ENCODE measurements around the gene CDHR5.

The CDHR5 gene

DNA sequence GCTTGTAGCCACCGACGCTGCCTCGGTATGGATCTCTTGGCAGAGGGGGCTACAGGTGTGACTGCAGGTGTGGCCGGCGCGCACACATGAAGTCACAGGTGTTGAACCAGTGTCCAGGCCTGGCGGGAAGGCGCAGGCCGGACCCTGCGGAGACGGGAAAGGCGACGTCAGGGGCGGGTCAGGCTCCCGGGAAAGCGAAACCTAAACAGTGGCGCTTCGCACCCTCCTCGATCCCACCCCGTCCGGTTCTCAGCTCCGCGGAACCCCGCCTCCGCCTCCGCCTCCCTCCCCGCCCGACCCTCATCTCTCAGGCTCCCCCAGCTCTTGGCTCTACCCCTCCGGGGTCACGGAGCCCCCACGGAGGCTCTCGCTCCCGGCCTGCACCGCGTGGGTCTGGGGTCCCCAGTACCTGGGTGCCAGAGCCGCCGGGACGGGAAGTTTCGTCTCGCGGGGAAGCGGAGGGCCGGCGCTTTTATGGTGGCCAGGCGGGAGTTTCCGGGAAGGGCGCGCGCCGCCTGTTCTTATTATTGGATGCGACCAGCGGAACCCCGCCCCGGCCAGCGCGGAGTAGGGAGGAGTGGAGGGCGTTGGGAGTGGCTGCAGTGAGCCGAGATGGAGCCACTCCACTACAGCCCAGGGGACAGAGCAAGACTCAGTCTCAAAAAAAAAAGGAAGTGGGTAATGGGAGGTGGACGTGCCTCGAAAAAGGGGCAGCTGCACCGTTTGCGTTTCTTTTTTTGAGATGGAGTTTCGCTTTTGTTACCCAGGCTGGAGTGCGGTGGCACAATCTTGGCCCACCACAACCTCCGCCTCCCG, 9.0 kb downstream of the CDHR5 start, which contains the start of gene IRF7:
IRF7 (minus strand) TSS at position 447 of the 816 bp plus-strand sequence. CDS start 586 bp downstream, outside the sequence.
- no peaks in the 10 kb centered on the region for H3K27me3 ChIP-seq (ENCODE audit: control insufficient read depth, insufficient read depth, low read length, poor library complexity, severe bottlenecking)
- H3K4me1 ChIP-seq (ENCODE audit: control insufficient read depth, insufficient read depth, low read length), result peaks cover 7% of the 10 kb centered on the region
- H3K27ac ChIP-seq (ENCODE audit: insufficient read depth, low read depth, low read length, poor library complexity, severe bottlenecking), result peak within 1 kb of the TSS; percentile 83
- no peaks in the 10 kb centered on the region for H3K36me3 ChIP-seq (ENCODE audit: control insufficient read depth, insufficient read depth, low read length)
- H3K4me3 ChIP-seq (ENCODE audit: insufficient read depth, low read depth, low read length), result peak within 1 kb of the TSS; percentile 67
- H3K9me3 ChIP-seq (ENCODE audit: control insufficient read depth, low read length), result no peaks in the 10 kb centered on the region
- WGBS, 2 experiments, result 12% methylated on average over 66 of the region's 66 CpGs

DNA sequence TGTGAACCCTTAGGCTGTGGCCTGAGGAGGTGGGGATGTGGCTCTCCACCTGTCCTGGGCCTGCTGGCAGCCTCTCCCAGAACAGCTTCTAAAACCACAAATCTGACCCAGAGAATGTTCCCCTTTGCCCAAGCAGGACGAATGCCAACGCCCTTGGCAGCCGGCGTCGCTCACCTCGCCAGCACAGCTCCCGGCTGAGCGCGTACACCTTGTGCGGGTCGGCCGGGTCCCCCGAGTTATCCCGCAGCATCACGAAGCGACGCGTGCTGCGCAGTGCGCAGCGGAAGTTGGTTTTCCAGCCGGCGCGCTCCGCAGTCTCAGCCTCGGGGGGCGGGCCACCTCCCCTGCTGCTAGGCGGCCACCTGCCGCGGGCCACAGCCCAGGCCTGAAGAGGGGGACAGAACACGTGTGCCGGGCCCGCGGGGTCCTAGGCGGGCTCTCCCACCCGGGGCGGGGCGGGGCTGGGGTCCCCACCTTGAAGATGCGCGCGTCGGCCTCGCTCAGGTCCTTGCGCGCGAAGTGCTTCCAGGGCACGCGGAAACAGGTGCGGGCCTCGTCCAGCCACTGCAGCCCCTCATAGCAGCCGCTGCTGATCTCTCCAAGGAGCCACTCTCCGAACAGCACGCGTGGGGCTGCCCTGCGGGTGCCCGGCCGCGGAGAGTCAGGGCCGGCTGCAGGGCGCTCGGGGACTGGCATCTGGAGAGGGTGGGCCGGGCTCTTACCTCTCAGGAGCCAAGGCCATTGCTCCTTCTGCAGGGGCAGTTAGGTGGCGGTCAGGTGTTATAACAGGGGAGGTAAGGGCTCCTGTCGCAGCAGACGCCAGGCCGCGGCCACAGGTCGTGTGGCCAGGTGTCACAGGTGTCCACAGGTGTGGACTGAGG, 9.9 kb downstream of the CDHR5 start:
- Histone ChIP-seq H3K9me3 (ENCODE audit: control insufficient read depth, low read length) (no peaks in the 10 kb centered on the region), H3K27ac (ENCODE audit: insufficient read depth, low read depth, low read length, poor library complexity, severe bottlenecking) (peak overlapping the region; percentile 83), H3K27me3 (ENCODE audit: control insufficient read depth, insufficient read depth, low read length, poor library complexity, severe bottlenecking) (no peaks in the 10 kb centered on the region), H3K4me1 (ENCODE audit: control insufficient read depth, insufficient read depth, low read length) (peaks cover 7% of the 10 kb centered on the region), H3K36me3 (ENCODE audit: control insufficient read depth, insufficient read depth, low read length) (peaks cover 3% of the 10 kb centered on the region), H3K4me3 (ENCODE audit: insufficient read depth, low read depth, low read length) (peak overlapping the region; percentile 67)
- WGBS, 2 experiments, result 89 to 90% methylated on average over 68 of the region's 68 CpGs

DNA sequence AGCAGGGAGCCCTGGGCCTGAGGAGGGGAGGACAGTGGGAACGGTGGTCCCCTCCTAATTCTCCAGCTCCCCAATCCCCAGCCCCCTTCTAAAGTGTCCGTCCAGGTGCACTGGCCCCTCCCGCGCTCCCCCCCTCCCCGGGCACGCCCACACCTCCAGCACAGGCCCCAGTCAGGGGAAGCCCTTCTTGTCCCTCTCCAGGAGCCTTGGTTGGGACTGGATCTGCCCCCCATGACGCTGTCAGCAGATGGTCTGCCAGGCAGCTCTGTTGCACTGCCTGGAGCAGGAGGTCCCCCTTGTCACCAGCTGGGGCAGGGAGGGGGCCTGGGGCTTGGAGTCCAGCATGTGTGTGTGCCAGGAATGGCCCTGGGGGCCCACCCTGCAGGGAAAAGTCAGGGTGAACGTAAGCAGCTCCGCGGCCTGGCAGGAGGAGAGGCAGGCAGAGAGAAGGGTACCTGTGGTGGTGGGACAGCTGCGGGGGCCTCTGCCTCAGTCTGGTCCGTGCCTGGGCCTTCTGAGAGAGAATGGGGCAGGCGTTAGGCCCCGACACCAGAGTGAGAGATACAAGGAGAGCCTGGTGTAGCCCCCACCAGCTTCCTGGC, 10.6 kb downstream of the CDHR5 start:
- Histone ChIP-seq H3K27me3 (ENCODE audit: control insufficient read depth, insufficient read depth, low read length, poor library complexity, severe bottlenecking) (no peaks in the 10 kb centered on the region), H3K36me3 (ENCODE audit: control insufficient read depth, insufficient read depth, low read length) (peaks cover 10% of the 10 kb centered on the region), H3K9me3 (ENCODE audit: control insufficient read depth, low read length) (no peaks in the 10 kb centered on the region), H3K27ac (ENCODE audit: insufficient read depth, low read depth, low read length, poor library complexity, severe bottlenecking) (no peak overlapping the region), H3K4me3 (ENCODE audit: insufficient read depth, low read depth, low read length) (no peak overlapping the region), H3K4me1 (ENCODE audit: control insufficient read depth, insufficient read depth, low read length) (peaks cover 7% of the 10 kb centered on the region)
- 83 to 89% methylated on average over 14 of the region's 14 CpGs for WGBS, 2 experiments

DNA sequence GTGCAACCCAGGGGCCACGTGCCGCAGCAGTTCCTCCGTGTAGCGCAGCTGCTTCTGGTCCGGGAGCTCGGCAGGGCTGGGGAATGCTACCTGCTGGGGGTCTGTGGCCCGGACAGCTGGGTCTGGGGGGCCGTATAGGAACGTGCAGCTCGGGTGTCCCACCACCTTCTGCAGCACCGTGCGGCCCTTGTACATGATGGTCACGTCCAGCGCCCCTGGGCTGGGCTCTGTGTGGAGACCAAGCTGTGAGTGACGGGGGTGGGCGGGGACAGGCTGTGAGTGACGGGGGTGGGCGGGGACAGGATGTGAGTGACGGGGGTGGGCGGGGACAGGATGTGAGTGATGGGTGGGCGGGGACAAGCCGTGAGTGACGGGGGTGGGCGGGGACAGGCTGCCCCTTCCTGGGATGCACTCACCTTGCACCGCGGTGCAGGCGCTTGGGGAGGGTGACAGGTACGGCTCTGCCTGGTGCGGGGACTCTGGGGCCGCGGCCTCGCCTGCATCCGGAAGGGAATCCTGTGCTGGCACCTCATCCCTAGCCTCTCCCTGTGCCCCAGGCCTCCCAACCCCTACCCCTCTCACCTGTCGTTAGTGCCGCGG, 11.3 kb downstream of the CDHR5 start:
- Histone ChIP-seq H3K4me3 (ENCODE audit: insufficient read depth, low read depth, low read length) (no peak overlapping the region), H3K9me3 (ENCODE audit: control insufficient read depth, low read length) (no peaks in the 10 kb centered on the region), H3K27ac (ENCODE audit: insufficient read depth, low read depth, low read length, poor library complexity, severe bottlenecking) (no peak overlapping the region), H3K36me3 (ENCODE audit: control insufficient read depth, insufficient read depth, low read length) (peaks cover 16% of the 10 kb centered on the region), H3K27me3 (ENCODE audit: control insufficient read depth, insufficient read depth, low read length, poor library complexity, severe bottlenecking) (no peaks in the 10 kb centered on the region), H3K4me1 (ENCODE audit: control insufficient read depth, insufficient read depth, low read length) (peaks cover 7% of the 10 kb centered on the region)
- 39 to 42% methylated on average over 32 to 36 of the region's 36 CpGs for WGBS, 2 experiments

DNA sequence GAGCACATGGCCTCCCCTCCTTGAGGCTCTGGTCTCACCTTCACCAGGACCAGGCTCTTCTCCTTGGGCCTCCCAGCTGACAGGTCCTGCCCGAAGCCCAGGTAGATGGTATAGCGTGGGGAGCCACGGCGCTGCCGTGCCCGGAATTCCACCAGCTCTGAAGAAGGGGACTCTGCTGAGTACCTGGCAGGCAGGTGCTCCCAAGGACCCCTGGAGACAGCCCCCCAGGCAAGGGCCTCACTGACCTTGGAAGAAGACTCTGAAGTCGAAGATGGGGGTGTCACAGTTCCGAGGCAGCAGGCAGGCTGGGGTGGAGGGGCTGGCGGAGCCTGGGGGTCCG, 11.8 kb downstream of the CDHR5 start:
- H3K27me3 ChIP-seq (ENCODE audit: control insufficient read depth, insufficient read depth, low read length, poor library complexity, severe bottlenecking), result no peaks in the 10 kb centered on the region
- no peak overlapping the region for H3K27ac ChIP-seq (ENCODE audit: insufficient read depth, low read depth, low read length, poor library complexity, severe bottlenecking)
- no peak overlapping the region for H3K4me3 ChIP-seq (ENCODE audit: insufficient read depth, low read depth, low read length)
- H3K4me1 ChIP-seq (ENCODE audit: control insufficient read depth, insufficient read depth, low read length), result peaks cover 7% of the 10 kb centered on the region
- 94 to 95% methylated on average over 10 of the region's 10 CpGs for WGBS, 2 experiments
- H3K9me3 ChIP-seq (ENCODE audit: control insufficient read depth, low read length), result no peaks in the 10 kb centered on the region
- H3K36me3 ChIP-seq (ENCODE audit: control insufficient read depth, insufficient read depth, low read length), result peaks cover 20% of the 10 kb centered on the region

DNA sequence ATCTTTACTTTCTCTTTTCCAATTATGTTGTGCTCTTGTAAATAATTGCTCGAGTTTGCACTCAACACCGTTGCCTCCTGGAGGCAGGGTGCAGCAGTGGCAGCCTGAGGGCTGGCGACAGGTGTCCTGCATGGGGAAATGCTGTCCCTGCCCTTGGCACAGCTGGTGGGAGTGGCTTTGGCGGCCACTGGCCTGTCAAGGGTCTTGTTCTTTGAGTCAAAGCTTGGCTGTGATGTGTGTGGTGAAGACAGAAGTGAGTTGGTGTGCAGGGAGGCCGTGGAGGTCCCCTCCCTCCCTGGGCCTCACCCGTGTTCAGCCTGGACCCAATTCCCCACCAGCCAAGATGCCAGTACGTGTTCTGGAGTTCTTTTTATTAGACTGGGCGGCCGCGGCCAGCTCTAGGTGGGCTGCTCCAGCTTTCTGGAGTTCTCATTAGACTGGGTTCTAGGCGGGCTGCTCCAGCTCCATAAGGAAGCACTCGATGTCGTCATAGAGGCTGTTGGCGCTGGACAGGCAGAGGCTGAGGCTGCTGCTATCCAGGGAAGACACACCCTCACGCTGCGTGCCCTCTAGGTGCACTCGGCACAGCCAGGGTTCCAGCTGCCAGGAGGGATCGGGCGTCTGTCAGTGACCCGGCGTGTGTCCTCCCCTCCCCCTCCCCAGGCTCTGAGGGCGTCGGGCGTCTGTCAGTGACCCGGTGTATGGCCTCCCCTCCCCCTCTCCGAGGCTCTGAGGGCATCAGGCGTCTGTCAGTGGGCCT, 12.4 kb downstream of the CDHR5 start:
- H3K27ac ChIP-seq (ENCODE audit: insufficient read depth, low read depth, low read length, poor library complexity, severe bottlenecking), result no peak overlapping the region
- WGBS, 2 experiments, result 88 to 89% methylated on average over 27 of the region's 27 CpGs
- H3K27me3 ChIP-seq (ENCODE audit: control insufficient read depth, insufficient read depth, low read length, poor library complexity, severe bottlenecking), result no peaks in the 10 kb centered on the region
- H3K4me1 ChIP-seq (ENCODE audit: control insufficient read depth, insufficient read depth, low read length), result peaks cover 7% of the 10 kb centered on the region
- no peak overlapping the region for H3K4me3 ChIP-seq (ENCODE audit: insufficient read depth, low read depth, low read length)
- no peaks in the 10 kb centered on the region for H3K9me3 ChIP-seq (ENCODE audit: control insufficient read depth, low read length)
- peaks cover 25% of the 10 kb centered on the region for H3K36me3 ChIP-seq (ENCODE audit: control insufficient read depth, insufficient read depth, low read length)

DNA sequence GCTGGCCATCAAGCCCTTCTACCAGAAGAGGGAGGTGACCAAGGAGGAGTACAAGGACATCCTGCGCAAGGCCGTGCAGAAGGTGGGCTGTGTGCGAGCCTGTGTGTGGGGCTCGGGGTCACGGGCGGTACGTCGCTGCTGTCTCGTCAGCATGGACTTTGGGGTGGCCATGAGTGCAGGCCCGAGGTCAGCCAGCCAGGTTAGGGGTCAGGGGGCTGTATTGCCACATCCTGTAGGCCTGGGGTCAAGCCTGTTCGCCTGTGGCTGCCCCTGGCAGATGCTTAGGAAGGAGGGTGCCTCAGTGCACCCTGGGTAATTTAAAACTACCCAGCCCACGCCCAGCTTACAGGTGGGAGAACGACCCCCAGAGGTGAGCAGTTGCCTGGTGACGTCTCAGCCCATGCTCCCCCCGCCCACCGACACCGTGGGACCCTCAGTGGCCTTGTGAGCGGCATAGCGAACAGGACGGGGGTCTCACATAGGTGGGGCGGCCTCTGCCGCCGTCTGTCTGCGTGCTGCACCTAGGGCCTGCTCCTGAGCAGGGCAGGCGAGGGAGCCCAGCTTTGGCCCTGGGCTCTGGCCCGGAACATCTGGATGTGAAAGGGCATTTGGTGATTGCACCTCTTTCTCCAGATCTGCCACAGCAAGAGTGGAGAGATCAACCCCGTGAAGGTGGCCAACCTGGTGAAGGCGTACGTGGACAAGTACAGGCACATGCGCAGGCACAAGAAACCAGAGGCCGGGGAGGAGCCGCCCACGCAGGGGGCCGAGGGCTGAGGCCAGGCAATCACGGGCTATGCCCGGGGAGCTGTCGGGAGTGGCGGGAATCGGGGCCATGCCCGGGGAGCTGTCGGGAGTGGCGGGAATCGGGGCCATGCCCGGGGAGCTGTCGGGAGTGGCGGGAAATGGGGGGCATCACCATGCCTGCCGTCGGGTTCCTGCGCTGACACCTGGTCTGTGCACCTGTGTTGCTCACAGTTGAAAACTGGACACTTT, 13.5 kb downstream of the CDHR5 start:
- Histone ChIP-seq H3K4me3 (ENCODE audit: insufficient read depth, low read depth, low read length) (no peak overlapping the region), H3K27ac (ENCODE audit: insufficient read depth, low read depth, low read length, poor library complexity, severe bottlenecking) (no peak overlapping the region), H3K36me3 (ENCODE audit: control insufficient read depth, insufficient read depth, low read length) (peaks cover 32% of the 10 kb centered on the region), H3K9me3 (ENCODE audit: control insufficient read depth, low read length) (no peaks in the 10 kb centered on the region), H3K4me1 (ENCODE audit: control insufficient read depth, insufficient read depth, low read length) (peaks cover 7% of the 10 kb centered on the region), H3K27me3 (ENCODE audit: control insufficient read depth, insufficient read depth, low read length, poor library complexity, severe bottlenecking) (no peaks in the 10 kb centered on the region)
- WGBS, 2 experiments, result 96% methylated on average over 48 to 49 of the region's 49 CpGs

DNA sequence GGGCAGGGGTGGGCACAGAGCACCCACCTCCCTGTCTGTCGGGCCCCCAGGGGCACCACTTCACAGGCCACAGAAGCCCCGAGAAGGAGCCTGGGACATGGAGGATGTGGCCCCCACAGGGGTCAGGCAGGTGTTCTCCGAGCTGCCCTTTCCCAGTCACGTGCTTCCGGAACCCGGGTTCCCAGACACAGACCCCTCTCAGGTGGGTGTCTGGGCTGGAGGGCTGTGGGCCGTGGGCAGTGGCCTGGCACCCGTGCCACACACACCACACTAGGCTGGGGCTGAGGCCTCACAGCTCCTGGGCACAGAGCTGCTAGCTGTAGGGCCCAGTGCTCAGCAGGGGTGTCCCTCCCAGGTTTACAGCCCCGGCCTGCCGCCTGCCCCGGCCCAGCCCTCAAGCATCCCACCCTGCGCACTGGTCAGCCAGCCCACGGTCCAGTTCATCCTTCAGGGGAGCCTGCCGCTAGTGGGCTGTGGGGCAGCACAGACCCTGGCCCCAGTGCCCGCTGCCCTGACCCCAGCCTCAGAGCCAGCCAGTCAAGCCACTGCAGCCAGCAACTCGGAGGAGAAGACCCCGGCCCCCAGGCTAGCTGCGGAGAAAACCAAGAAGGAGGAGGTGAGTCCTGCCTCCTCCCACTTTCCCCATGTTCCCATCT, 14.5 kb downstream of the CDHR5 start:
- Histone ChIP-seq H3K4me1 (ENCODE audit: control insufficient read depth, insufficient read depth, low read length) (peaks cover 4% of the 10 kb centered on the region), H3K27me3 (ENCODE audit: control insufficient read depth, insufficient read depth, low read length, poor library complexity, severe bottlenecking) (no peaks in the 10 kb centered on the region), H3K27ac (ENCODE audit: insufficient read depth, low read depth, low read length, poor library complexity, severe bottlenecking) (no peak overlapping the region), H3K4me3 (ENCODE audit: insufficient read depth, low read depth, low read length) (no peak overlapping the region), H3K36me3 (ENCODE audit: control insufficient read depth, insufficient read depth, low read length) (peaks cover 38% of the 10 kb centered on the region), H3K9me3 (ENCODE audit: control insufficient read depth, low read length) (no peaks in the 10 kb centered on the region)
- WGBS, 2 experiments, result 95 to 96% methylated on average over 18 of the region's 18 CpGs
